Dedifferentiated amniotic fluid mesenchymal stem cell (primary cell): Measurements from ENCODE around the gene GRK1.
A peak's percentile ranks its signal among the peaks of the same experiment; 100 is the strongest.
"Not testable (repeated sequence)": the region's sequence is repeated elsewhere in the genome, so short reads cannot be mapped to it uniquely, and the experiment has no call there.

Experiments
- DNase-seq: peaks from one replicate; pipeline ENCODE4 v3.0.0-alpha.2; 2016; ENCODE audit errors: extremely low spot score

The GRK1 gene

DNA sequence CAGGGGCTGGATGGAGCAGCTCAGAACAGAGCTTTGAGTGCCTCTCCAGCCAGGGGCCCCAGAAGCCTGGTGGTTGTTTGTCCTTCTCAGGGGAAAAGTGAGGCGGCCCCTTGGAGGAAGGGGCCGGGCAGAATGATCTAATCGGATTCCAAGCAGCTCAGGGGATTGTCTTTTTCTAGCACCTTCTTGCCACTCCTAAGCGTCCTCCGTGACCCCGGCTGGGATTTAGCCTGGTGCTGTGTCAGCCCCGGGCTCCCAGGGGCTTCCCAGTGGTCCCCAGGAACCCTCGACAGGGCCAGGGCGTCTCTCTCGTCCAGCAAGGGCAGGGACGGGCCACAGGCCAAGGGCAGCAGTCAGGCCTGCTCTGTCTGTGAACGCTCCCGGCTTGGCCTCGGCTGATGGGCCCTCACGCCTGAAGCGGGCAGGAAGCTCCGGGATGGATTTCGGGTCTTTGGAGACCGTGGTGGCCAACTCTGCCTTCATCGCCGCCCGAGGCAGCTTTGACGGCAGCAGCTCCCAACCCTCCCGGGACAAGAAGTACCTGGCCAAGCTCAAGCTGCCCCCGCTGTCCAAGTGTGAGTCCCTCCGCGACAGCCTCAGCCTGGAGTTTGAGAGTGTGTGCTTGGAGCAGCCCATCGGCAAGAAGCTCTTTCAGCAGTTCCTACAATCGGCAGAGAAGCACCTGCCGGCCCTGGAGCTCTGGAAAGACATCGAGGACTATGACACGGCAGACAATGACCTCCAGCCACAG is at the start of gene GRK1:
Gene GRK1 (plus strand): TSS at position 269 of the 751 bp plus-strand sequence. CDS start 168 bp downstream, at position 437.
- no peak for DNase-seq

DNA sequence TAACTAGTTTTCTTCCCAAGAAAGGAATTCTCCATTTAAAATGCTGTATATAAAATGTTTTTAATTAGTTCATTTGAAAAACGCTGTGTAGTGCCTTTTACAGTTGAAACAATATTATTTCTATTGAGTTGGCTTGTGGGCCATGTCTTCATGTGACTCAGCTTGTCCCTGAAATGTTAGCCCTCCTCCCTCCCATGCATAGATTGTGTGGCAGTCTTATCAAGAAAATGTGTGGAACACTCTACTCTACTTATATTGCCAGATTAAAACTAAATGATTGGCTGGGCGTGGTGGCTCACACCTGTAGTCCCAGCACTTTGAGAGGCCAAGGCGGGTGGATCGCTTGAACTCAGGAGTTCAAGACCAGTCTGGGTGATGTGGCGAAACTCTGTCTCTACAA is 49.1 kb upstream of the GRK1 start:
- DNase-seq: no peak

DNA sequence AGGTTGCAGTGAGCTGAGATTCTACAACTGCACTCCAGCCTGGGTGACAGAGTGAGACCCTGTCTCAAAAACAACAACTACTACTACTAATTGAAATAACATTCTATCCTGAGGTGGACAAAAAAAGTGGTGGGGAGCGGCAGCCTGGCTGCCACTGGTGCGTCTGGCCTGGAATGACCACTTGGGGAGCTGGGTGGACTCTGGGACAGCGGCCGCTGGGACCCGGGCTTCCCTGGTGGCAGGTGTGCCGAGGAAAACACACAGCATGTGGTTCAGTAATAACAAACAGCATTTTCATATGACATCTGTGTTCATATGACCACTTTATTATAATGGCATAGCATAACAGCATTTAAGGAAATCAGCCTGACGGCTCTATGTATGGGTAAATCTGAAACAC is 48.6 kb upstream of the GRK1 start:
- no peak for DNase-seq

DNA sequence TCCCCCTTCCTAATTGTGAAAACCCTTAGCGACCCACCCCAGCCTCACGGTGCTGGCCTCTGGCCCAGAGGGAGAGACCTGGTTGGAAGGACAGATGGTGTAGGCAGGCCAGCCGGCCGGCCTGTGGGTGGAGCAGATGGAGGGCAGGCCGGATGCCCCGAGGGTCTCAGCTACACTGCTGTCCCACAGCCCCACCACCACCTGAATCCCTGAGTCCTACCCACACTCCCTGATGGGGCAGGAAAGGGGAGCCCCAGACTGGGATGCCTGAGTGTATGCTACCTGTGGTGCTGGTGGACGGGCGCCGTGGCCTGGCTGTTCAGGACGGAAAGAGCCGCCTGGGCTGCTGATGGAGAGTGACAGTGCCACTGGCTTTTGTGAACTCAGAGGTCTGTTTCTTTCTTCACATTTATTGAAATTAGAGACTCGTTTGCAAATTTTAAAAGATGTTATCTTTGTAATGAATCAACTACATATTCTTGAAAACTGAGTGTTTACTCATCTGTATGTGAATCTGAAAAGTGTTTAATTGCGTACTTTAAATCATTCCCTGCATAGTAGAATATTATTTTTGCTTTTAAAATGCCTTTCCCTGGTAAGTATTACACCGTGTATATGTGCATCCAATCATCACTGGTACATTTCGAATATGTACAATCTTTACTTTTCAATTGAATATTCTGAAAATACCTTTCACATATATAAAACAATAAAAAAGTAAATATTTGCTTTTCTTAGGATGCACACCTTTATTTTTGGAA is 46.8 kb upstream of the GRK1 start:
- no peak for DNase-seq

DNA sequence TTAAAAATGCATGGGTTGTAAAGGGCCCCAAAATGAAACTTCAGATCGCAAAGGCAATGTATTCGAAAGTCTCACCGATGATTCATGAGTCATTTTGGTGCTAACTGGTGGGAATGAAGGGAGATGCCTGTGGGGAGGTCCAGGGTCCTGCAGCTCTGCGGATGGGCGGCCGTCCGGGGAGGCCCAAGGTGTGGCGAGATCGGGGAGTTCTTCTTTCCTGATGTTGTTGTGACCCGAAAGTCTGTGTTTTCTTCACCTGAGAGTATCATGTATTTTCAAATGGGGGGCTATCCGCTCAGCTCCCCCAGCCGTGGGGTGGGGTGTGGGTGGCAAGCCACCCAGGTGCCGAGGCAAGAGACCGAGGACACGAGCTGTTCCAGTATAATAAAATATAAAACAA is 46.0 kb upstream of the GRK1 start:
- no peak for DNase-seq

DNA sequence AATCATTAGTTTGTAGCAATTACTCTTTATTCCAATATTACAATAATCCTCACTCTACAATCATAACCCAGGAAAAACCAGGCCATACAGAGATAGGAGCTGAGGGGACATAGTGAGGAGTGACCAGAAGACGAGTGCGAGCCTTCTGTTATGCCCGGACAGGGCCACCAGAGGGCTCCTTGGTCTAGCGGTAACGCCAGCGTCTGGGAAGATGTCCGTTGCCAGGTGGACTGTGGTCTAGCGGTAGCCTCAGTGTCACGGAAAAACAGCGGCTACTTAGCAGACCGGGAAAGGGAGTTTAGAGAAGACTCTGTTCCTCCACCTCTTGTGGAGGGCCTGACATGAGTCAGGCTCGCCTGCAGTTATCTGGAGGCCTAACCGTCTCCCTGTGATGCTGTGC is 45.5 kb upstream of the GRK1 start:
- not testable (repeated sequence) for DNase-seq

DNA sequence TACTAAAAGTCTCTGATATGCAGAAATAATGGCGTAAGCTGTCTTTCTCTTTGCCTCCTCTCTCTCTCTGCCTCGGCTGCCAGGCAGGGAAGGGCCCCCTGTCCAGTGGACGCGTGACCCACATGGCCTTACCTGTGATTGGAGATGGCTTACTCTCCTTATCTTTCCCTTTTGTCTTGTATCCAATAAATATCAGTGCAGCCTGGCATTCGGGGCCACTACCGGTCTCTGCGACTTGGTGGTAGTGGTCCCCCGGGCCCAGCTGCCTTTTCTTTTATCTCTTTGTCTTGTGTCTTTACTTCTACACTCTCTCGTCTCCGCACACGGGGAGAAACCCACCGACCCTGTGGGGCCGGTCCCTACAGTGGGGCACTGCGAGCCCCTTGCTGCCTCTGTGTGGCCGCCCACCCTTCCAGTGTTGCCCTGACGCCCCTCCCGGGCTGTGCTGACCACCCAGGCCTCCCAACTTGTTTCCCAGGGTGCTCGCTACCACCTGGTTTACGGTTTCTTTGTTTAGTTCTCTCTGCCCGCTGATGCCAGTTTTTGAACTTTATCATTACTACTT is 45.0 kb upstream of the GRK1 start:
- DNase-seq: not testable (repeated sequence)

DNA sequence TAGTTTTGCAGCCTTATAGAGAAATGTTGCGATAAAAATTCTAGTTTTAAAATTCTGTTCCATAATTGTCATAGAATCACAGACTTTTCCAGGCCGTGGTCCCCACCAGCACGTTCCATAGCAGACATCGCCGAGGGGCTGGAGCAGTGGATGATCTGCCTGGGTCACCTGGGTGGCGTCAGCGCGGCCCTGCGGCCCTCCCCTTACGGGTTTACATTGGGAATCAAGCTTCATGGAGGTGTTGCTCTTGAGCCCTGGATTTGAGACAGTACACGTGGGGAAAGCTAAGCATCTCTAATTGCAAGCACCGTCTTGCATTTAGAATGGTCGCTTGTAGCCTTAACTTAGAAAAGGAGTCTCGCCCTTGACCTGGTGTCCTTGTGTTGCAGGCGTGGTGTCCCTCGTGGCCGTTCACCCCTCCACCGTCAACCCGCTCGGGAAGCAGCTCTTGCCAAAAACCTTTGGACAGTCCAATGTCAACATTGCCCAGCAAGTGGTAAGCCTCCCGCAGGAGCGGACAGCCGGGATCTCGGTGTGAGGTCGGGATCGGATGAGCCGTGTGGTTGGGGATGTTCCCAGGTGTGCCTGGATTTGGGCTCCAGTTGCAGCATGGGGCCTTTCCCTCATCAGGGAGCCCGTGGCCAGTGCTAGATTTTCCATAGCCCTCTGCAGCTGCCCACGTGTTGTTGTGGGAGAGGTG is 44.1 kb upstream of the GRK1 start:
- no peak for DNase-seq

DNA sequence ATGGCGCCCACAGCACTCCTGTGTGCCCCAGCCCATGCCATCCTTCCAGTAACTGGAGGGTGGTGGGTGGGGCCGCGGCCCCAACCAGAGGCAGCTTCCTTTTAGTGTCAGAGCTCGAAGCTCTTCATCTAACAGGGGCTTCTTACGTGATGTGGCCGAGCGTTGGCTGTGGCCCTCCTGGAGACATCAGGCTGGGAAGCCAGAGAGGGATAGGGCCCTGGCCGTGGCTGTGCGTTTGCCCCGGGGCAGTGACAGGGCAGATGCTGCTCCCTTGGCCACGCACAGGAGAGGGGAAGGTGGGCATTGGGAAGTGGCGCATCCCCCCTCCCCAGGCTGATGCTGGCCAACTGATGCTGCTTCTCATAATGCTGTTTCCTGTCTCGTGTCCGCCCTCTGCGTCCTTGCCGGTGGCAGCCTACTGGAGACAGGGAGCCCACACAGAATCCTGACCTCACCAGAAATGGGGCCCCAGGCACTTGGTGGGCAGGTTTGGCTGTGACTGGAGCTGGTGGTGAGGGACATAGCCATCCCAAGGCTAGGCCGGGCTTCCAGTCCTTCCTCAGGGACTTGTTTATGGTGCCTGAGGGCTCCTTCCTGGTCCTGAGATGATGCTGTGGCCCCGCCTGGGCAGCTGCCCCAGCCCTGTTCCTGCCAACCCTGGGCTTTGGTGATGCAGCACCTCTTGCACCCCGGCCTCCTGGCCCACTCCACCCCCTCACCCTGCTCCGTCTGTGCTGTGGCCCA is 43.4 kb upstream of the GRK1 start:
- no peak for DNase-seq

DNA sequence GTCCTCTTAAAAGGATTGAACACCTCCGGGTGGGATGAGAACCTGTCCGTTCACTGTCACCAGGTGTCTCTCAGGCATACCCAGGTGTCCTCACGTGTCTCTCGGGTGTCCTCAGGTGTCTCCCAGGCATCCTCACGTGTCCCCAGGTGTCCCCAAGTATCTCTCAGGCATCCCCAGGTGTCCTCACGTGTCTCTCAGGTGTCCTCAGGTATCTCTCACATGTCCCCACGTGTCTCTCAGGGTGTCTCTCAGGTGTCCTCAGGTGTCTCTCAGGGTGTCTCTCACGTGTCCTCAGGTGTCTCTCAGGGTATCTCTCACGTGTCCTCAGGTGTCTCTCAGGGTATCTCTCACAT is 42.8 kb upstream of the GRK1 start:
- DNase-seq: no peak

DNA sequence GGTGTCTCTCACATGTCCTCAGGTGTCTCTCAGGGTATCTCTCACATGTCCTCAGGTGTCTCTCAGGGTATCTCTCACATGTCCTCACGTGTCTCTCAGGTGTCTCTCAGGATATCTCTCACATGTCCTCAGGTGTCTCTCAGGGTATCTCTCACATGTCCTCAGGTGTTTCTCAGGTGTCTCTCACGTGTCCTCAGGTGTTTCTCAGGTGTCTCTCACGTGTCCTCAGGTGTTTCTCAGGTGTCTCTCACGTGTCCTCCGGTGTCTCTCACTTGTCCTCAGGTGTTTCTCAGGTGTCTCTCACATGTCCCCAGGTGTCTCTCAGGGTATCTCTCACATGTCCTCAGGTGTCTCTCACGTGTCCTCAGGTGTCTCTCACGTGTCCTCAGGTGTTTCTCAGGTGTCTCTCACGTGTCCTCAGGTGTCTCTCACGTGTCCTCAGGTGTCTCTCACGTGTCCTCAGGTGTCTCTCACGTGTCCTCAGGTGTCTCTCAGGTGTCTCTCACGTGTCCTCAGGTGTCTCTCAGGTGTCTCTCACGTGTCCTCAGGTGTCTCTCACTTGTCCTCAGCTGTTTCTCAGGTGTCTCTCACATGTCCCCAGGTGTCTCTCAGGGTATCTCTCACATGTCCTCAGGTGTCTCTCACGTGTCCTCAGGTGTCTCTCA is 42.2 kb upstream of the GRK1 start:
- DNase-seq: not testable (repeated sequence)

DNA sequence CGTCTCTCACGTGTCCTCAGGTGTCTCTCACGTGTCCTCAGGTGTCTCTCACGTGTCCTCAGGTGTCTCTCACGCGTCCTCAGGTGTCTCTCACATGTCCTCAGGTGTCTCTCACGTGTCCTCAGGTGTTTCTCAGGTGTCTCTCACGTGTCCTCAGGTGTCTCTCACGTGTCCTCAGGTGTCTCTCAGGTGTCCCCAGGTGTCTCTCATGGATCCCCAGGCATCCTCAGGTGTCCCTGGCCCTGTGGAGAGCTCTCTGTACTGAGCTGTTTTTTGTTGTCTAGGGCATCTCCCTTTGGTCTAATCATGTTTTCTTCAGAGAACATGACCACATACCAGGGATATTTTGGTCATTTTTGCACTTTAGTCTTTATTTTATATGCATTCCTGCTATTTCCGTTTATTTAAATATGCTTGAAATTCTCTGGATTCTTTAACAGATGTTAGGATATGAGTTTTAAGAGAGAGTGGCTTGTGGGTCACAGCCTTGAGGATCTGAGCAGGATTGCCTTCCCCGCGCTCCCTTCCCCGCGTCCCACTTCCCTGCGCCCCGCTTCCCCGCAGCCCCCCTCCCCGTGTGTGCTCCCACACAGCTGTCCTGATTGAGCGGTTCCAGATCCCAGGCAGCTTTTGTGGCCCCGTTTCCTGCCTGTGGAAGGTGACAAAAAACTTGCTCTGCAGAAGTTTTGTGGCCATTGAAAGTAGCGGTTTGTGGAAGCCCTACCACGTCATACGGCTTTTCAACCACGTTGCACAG is 40.9 kb upstream of the GRK1 start:
- DNase-seq: peak; percentile 72

DNA sequence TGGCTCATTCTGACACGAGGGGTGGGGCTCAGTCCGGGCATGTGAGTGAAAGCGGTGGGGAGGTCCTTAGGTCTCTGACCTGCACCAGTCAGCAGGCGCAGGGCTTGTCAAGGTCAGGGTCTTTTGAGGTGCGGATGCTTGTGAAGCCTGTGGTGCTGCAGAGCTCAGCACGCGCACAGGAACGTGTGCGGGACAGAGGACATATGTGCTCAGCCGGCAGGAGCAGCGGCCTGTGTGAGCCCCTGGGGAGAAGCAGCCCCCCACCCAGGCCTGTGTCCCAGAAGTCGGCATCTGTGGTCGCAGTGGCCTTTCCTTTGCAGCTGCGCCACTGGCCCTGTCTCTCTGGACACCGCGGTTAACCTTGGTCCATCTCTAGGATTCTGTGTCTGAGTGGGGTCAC is 39.9 kb upstream of the GRK1 start:
- no peak for DNase-seq

DNA sequence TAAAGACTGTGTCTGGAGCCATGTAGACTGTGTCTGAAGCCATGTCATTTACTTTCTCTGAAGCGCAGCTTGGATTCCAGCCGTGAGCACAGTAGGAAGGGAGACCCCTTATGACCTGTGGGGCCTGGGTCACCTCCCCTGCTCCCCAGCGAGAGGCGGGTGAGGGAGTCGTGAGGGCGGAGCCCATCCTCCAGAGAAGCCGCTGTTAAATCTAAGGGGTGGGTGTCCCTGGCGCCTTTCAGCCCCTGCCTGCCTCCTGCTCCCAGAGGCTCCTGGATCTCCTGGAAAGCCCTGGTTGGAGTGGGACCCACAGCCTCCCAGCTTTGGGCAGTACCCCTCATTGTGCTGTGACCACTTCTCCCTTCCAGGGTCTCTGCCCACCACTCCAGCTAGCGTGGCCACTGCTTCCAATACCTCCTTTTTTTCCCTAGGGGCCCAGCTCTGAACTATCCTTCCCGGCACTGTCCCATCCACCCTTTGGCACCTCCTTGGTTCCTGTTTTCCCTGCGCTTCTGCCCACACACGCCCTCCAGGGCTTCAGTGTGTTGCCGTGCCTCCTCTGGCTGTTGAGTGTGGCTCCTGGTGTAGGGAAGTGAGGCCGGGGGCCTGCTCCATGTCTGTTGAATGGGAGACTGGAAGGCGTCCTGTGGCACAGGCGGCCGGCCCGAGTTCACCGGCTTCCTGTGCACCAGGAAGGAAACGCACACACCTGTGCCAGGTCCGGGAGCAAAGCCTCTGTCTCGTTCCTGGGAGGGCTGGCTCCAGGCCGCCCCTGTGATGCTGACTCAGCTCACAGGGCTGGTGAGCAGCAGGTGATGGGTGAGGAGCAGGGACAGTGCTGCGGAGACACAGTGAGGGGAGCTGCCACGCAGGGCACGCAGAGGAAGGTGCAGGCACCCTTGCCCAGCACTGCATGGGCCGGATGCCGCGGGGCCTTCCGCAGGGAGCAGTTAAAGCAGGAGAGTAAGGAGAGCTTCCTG is 38.4 kb upstream of the GRK1 start:
- no peak for DNase-seq

DNA sequence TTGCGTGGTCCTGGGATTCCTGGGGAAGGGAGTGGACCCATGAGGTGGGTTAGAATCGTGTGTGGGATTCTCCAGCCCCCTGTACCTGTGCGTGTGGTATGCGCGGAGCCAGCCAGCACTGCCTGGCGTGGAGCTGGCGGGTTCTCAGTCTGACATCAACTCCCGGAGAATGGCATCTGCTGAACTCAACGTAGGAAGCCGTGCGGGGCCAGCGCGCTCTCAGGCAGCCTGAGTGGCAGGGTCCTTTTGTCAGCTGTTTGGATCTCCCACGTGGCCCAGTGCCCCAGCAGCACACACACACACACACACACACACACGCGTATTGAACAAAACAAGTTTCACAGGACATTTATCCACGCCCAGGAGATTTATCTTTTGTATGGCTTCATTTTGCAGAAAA is 37.2 kb upstream of the GRK1 start:
- DNase-seq: no peak

DNA sequence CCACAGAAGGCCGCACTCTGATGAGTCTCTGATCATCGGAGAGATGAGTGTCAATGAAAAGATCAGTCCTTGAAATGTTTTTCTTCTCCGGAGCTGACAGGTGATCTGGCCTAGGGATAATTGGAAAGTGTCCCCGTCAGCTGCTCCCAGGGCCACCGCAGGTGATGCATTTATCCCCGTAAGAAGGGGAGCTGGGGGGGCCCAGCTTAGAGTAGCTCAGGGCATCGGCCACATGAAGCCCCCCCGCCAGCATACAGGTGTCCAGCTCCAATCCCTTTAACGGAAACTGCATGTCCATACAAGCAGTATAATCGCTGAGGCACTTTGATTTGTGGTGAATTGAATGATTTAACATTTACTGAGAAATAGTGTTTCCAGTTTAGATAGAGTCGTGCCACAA is 36.7 kb upstream of the GRK1 start:
- no peak for DNase-seq

DNA sequence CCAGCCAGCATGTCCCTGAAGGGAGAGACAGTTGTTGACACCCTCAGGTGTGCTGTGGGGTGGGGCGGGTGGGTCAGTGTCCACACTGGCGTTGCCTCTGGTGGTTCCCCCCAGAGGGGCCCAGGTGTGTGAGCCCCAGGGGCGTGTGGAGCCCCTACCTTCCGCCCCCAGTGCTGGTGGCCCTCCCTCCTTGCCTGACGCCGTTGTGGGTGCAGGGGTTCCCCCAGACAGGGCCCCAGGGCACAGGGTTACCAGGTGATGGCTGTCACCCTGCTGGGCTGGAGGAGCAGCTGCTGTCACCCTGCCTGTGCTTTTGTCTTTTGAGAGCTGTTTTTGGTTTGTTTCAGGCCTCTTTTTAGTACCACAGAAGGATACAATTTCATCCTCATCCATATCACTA is 36.2 kb upstream of the GRK1 start:
- no peak for DNase-seq

DNA sequence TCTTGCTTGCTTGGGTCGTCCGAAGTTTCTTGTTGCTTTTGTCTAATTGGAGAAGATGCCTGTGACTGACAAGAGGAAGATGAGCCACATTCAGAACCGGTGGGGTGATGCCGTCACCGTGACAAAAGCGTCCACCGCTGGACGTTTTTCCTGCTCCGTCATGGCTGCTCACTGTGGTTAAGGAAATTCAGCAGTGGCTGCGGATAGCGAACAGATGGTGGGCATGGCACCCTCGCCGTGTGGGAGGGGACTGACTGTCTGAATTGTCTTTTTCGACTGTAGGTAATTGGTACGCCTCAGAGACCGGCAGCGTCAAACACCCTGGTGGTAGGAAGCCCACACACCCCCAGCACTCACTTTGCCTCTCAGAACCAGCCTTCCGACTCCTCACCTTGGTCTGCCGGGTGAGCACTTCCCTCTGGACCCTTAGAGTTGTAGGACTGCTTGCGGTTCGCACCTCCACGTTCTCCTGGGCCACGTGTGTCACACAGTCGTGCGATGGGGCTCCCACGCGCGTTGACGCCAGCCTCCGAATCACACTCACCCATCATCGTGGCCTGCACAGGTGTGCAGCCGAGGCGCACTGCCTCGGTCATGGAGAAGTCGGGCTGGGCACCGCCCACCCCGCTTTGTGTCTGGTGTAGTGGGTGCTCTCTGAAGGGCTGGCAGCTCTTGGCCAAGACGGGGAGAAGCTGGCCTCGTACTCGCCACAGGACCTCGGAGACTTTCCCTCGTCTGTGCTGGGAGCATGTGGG is 35.5 kb upstream of the GRK1 start:
- no peak for DNase-seq
